ENCODE data around the gene F7.

Gene F7

GRCh38 chr13:113080901-113081521 is 24.6 kb upstream of the F7 start:
- no peak for DNase-seq (ENCODE audit: extremely low spot score)
- ChIA-PET CTCF (no interaction called here), POLR2A (no interaction called here)

GRCh38 chr13:113082198-113083021 is 23.2 kb upstream of the F7 start:
- no peak for DNase-seq (ENCODE audit: extremely low spot score)
- TF ChIP-seq CTBP1 (IDR thresholded peaks at IDR 0.05; ENCODE audit: borderline replicate concordance) (no peak), SP1 (IDR thresholded peaks at IDR 0.05) (no peak), ELF4 (IDR thresholded peaks at IDR 0.05) (no peak), ZNF384 (IDR thresholded peaks at IDR 0.05) (no peak), PKNOX1 (IDR thresholded peaks at IDR 0.05) (no peak), TARDBP (IDR thresholded peaks at IDR 0.05) (no peak), FOXA1 (IDR thresholded peaks at IDR 0.05) (no peak), FOXM1 (IDR thresholded peaks at IDR 0.05; ENCODE audit: borderline replicate concordance) (no peak), HDGF (IDR thresholded peaks at IDR 0.05; ENCODE audit: borderline replicate concordance) (no peak), LEF1 (IDR thresholded peaks at IDR 0.05; ENCODE audit: borderline replicate concordance) (no peak)
- ChIA-PET CTCF (no interaction called here), POLR2A (no interaction called here)

More at GRCh38 chr13:113080901-113081521, 24.6 kb upstream of the F7 start:
- TF ChIP-seq SP1 (IDR thresholded peaks at IDR 0.05), result no peak
- no peak for TF ChIP-seq FOXM1 (IDR thresholded peaks at IDR 0.05; ENCODE audit: borderline replicate concordance)
- TF ChIP-seq ELF4 (IDR thresholded peaks at IDR 0.05), result no peak
- no peak for TF ChIP-seq HDGF (IDR thresholded peaks at IDR 0.05; ENCODE audit: borderline replicate concordance)

GRCh38 chr13:113083022-113083373 is 22.6 kb upstream of the F7 start:
- DNase-seq (ENCODE audit: extremely low spot score), result no peak
- CTCF ChIA-PET, result no interaction called here
- POLR2A ChIA-PET, result no interaction called here
- TF ChIP-seq PKNOX1 (IDR thresholded peaks at IDR 0.05) (no peak), BHLHE40 (IDR thresholded peaks at IDR 0.05; ENCODE audit: borderline replicate concordance) (no peak), ZNF384 (IDR thresholded peaks at IDR 0.05) (no peak), TARDBP (IDR thresholded peaks at IDR 0.05) (no peak), SP1 (IDR thresholded peaks at IDR 0.05) (no peak), LEF1 (IDR thresholded peaks at IDR 0.05; ENCODE audit: borderline replicate concordance) (no peak), FOXA1 (IDR thresholded peaks at IDR 0.05) (no peak), FOXK2 (IDR thresholded peaks at IDR 0.05) (no peak), SUZ12 (IDR thresholded peaks at IDR 0.05) (no peak), FOXM1 (IDR thresholded peaks at IDR 0.05; ENCODE audit: borderline replicate concordance) (no peak), ARNT (IDR thresholded peaks at IDR 0.05) (no peak), HDGF (IDR thresholded peaks at IDR 0.05; ENCODE audit: borderline replicate concordance) (no peak), ELF4 (IDR thresholded peaks at IDR 0.05) (no peak), NFRKB (IDR thresholded peaks at IDR 0.05) (no peak), CTBP1 (IDR thresholded peaks at IDR 0.05; ENCODE audit: borderline replicate concordance) (no peak), L3MBTL2 (conservative IDR thresholded peaks at IDR 0.05) (no peak)

GRCh38 chr13:113083402-113084061 is 22.1 kb upstream of the F7 start:
- ChIA-PET CTCF (interaction anchor here (0.6 kb wide), 1 partner anchor 641 kb away, joined by 3 read pairs; no protein-coding TSS in a partner anchor), POLR2A (no interaction called here)
- DNase-seq (ENCODE audit: extremely low spot score), result no peak
- TF ChIP-seq CTBP1 (IDR thresholded peaks at IDR 0.05; ENCODE audit: borderline replicate concordance) (no peak), NFRKB (IDR thresholded peaks at IDR 0.05) (no peak), L3MBTL2 (conservative IDR thresholded peaks at IDR 0.05) (no peak), LEF1 (IDR thresholded peaks at IDR 0.05; ENCODE audit: borderline replicate concordance) (no peak), FOXM1 (IDR thresholded peaks at IDR 0.05; ENCODE audit: borderline replicate concordance) (no peak), TARDBP (IDR thresholded peaks at IDR 0.05) (no peak), SP1 (IDR thresholded peaks at IDR 0.05) (no peak), FOXK2 (IDR thresholded peaks at IDR 0.05) (no peak), HDGF (IDR thresholded peaks at IDR 0.05; ENCODE audit: borderline replicate concordance) (no peak), SUZ12 (IDR thresholded peaks at IDR 0.05) (no peak), PKNOX1 (IDR thresholded peaks at IDR 0.05) (no peak), ELF4 (IDR thresholded peaks at IDR 0.05) (no peak), FOXA1 (IDR thresholded peaks at IDR 0.05) (no peak), ARNT (IDR thresholded peaks at IDR 0.05) (no peak), ZNF384 (IDR thresholded peaks at IDR 0.05) (no peak)

- ChIA-PET CTCF (interaction anchor here (0.6 kb wide), 1 partner anchor 641 kb away, joined by 3 read pairs; no protein-coding TSS in a partner anchor), POLR2A (no interaction called here)
- TF ChIP-seq TARDBP (IDR thresholded peaks at IDR 0.05) (no peak), CTBP1 (IDR thresholded peaks at IDR 0.05; ENCODE audit: borderline replicate concordance) (no peak), ELF4 (IDR thresholded peaks at IDR 0.05) (no peak), NFRKB (IDR thresholded peaks at IDR 0.05) (no peak), BHLHE40 (IDR thresholded peaks at IDR 0.05; ENCODE audit: borderline replicate concordance) (no peak), SP1 (IDR thresholded peaks at IDR 0.05) (no peak), ZNF384 (IDR thresholded peaks at IDR 0.05) (no peak), PKNOX1 (IDR thresholded peaks at IDR 0.05) (no peak), FOXA1 (IDR thresholded peaks at IDR 0.05) (no peak), LEF1 (IDR thresholded peaks at IDR 0.05; ENCODE audit: borderline replicate concordance) (no peak), FOXK2 (IDR thresholded peaks at IDR 0.05) (no peak), L3MBTL2 (conservative IDR thresholded peaks at IDR 0.05) (no peak), FOXM1 (IDR thresholded peaks at IDR 0.05; ENCODE audit: borderline replicate concordance) (no peak)
- no peak for DNase-seq (ENCODE audit: extremely low spot score)
Measured at GRCh38 chr13:113084094-113084942, 21.3 kb upstream of the F7 start.

Measured in HEK293T (cell line).